ENCODE measurements around the gene MICAL2.
"Not testable (repeated sequence)": the region's sequence is repeated elsewhere in the genome, so short reads cannot be mapped to it uniquely, and the experiment has no call there.

MICAL2 gene

DNA sequence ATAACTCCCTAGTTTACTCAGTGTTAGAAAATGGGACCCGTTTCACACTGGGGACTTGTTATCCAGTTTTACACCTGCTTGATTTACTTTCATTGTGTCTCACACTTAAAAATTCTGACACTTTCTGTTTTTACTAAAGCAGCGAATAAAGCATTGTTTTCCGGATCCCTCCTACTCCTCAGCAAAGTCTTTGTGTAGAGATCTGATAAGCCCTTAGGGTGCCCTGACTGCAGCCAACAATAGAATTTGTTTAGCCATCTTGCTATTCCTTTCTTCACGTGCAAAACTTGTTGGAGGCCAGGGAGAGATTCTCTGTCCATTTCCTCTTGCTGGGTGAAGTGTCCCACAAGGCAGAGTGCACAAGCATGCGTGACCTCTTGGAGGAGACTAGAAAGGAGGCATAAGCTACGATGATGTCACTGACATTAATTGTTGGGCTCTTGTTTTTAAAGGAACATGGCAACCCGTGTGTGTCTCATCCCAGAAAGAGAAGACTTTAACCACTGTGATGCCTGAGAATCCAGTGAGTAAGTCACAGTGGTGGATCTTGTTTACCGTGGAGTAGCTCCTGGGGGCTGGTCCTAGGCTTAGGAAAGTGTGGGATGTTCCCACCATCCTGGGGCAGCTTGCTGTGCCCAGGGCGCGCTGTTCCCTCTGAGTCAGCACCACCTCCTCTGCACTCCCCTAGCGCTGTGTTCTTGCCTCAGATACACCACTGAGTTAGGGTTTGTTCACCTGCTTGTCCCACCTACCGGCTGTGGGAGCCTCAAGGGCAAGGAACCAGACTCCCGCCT, 27.7 kb downstream of the MICAL2 start:
- DNase-seq: no peak

DNA sequence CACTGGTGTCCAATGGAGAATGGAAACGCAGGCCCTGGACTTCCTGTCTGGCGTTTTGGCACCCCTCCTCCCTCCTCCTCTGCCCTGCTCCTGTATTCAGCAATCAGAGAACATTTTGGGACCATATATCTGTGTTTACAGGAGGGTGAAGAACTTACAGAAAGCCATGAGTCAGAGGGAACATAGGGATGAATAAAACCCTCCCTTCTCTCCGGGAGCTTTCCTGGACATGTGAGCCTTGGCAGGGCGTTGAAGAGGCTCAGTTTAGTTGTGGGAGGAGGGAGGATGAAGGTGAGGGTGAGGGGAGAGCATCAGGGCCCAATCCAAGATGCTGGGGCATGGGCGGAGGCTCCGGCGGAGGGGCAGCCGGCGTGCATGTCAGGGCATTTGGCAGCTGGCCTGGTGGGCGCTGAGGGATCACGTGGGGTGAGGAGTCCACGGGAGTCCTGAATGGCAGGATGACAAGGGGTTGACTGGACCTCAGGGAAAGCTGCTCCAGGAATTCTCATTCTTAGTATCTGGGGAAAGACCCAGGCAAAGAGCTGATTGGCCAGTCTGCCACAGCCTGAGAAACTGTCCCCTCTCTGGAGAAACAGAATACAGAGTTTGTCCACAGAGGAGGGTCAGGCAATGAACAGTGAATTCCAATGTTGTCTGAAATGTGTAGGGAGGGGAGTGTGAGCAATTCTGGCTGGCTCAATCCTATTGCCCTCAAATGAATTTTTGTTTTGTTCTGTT, 28.9 kb downstream of the MICAL2 start:
- no peak for DNase-seq

- no peak for DNase-seq
Observed at GRCh38 chr11:12140186-12140793, 29.9 kb downstream of the MICAL2 start.

DNA sequence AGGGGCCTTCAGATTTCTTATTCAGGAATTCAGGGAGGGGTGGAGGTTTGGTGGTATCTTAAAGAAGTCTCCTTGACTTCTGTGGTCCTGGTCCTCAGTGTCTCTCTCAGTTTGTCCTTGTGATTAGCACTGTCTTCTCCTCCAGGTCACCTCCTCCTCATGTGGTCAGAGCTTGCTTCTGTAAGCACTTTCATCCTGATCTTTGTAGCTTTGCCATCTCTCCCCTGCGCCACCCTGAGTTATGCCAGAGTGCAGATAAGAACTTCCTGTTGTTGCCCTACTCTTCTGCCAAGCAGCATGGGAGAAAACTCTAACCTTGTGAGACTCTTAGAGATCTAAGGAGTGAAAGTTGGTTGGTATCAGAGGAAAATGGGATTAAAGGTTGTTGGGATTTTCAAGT, 30.9 kb downstream of the MICAL2 start:
- no peak for DNase-seq

- no peak for DNase-seq
Observed at GRCh38 chr11:12142176-12142575, 31.8 kb downstream of the MICAL2 start.

DNA sequence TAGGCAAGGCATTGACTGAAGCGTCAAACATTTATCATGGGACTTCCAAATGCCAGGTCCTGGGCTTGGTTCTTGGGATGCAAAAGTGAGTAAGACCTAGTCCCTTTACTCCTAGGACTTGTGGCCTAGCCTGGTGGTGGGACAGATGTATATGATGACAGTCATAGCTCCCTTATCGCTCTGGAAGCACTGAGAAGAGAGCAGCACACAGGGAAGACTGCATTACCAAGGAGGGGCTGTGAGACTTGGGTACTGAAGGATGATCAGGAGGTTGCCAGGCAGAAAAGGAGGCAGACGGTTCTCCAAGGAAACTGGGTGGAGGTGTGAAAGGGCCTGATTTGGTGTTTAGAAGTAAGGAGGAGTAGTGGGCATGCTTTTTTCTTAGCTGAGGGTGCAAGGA, 32.5 kb downstream of the MICAL2 start:
- DNase-seq: no peak

GRCh38 chr11:12143461-12144258, 33.3 kb downstream of the MICAL2 start:
- DNase-seq: no peak

- no peak for DNase-seq
Observed at GRCh38 chr11:12144330-12145174, 34.2 kb downstream of the MICAL2 start.

- not testable (repeated sequence) for DNase-seq
Observed at GRCh38 chr11:12146678-12147077, 36.3 kb downstream of the MICAL2 start.

DNA sequence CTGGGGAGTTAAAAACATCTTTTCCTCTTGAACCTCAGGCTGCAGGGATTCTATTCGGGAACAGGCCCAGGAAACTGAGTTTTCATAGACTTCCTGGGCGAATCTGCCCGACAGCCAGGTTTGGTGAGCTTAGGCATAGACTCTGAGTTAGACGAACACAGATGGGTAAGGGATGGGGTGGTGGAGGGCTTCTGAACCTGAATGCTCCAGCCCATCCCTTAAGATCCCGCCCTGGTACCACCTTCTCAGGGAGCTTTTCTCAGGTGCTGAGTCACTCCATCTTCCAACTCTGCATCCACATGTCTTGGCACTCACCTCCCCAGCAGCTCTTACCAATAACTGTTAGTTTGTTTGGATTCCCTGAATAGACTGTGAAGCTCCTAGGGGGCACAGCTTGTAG, 37.4 kb downstream of the MICAL2 start:
- DNase-seq: no peak

DNA sequence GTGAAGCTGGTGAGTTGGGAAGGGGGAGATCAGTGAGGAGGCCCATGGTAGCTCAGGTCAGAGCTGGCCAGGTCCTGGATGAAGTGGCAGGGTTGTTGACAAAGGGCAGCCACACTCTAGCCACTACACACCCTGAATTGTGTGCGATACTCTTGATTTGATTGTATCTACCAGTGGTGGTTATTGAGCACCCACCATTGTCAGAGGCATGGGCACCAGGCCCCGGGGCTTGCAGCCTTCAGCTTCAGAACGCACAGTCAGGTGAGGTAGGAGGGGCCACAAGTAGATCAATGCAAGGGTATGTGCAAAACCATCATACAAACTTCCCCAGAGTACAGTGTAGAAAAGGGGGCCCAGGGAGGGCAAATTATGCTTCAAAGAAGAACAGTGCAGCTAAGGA, 38.1 kb downstream of the MICAL2 start:
- no peak for DNase-seq

DNA sequence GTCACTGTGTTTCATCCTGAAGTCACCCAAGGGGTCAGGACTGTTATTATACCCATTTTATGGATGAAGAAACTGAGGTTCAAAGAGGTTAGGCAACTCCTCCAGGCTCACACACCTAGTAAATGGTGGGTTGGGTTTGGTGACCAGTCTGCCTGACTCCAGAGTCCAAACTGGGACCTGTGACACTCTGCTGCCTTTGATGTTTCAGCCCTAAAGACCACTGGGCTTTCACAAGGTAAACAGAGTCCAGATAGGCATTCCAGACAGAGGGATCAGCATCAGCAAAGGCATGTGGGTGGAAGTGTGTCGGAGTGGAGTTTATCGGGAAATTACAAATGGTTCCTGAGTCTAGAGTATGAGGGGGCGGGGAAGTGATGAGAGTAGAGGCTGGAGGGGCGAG, 38.5 kb downstream of the MICAL2 start:
- DNase-seq: no peak

DNA sequence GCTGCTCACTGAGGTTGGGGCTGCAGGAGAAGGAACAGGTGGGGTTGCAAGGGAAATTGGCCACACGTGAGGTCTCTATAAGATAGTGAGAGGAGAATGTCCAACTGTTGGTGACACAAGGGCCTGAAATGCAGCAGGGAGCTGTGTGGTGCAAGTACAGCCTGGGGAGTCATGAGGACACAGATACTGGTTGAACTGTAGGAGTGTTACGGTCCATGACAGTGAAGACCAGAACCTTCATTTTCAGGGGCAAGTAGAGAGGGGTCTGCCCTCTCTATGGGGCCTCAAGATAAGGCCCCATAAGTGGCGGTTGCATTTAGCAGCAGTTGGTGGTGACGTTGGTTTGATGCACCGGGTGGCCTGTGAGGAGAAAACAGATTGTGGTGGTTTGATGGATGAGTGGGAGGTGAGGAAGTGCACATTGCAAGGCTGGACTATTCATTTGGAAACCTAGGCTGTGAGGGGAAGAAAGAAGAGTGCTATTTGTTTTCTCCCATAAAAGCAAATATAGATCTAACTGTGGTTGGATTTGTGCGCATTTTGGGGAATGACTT, 39.4 kb downstream of the MICAL2 start:
- no peak for DNase-seq

GRCh38 chr11:12150831-12151382, 40.5 kb downstream of the MICAL2 start:
- no peak for DNase-seq

GRCh38 chr11:12152321-12152720, 41.9 kb downstream of the MICAL2 start:
- no peak for DNase-seq

- no peak for DNase-seq
Observed at GRCh38 chr11:12154871-12155668, 44.7 kb downstream of the MICAL2 start.

- no peak for DNase-seq
Observed at GRCh38 chr11:12155696-12156095, 45.3 kb downstream of the MICAL2 start.

- no peak for DNase-seq
Observed at GRCh38 chr11:12156301-12157140, 46.1 kb downstream of the MICAL2 start.

- no peak for DNase-seq
Observed at GRCh38 chr11:12157241-12157661, 46.9 kb downstream of the MICAL2 start.

DNA sequence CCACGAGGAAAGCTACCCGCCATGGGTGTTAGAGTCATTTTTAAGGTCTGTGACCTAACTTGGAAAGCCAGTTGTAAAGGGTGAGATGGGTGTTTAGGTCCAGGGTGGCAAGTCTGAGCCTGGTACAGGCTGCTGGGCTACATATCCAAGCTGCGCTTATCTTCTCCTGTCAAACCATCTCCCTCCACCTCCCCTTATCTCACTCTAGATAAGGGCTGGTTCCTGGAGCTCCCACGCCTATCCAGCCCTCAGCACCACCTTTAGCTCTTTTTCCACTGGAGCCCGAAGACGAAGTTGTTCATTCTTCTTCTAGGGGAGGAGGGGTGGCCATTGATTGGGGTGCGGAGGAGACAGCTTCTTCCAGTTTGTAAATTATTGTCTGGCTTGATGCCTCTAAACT, 48.5 kb downstream of the MICAL2 start:
- no peak for DNase-seq

Measured in T-helper 9 cell (primary cell).